Muscle layer of colon (tissue), 2 donors: ENCODE measurements around the gene ARHGAP22.

Experiments used
- H3K27ac ChIP-seq: one replicate; pipeline ENCODE4 v1.7.0; 2013; ENCODE audit warnings: low read depth, mild to moderate bottlenecking, low read length, moderate library complexity
- H3K27me3 ChIP-seq, 2 donors: one replicate each; pipeline ENCODE4 v1.7.0; 2013; ENCODE audit warnings: low read length in 2 of 2, mild to moderate bottlenecking in 2 of 2; ENCODE audit not compliant: insufficient read depth in 2 of 2, control insufficient read depth in 1 of 2
- H3K36me3 ChIP-seq: one replicate; pipeline ENCODE4 v1.7.0; 2013; ENCODE audit warnings: mild to moderate bottlenecking, low read length; ENCODE audit not compliant: insufficient read depth
- H3K4me1 ChIP-seq: one replicate; pipeline ENCODE4 v1.7.0; 2013; ENCODE audit warnings: mild to moderate bottlenecking, low read length; ENCODE audit not compliant: insufficient read depth
- H3K4me3 ChIP-seq, 2 donors: one replicate each; pipeline ENCODE4 v1.7.0; 2013; ENCODE audit warnings: low read length in 2 of 2, low read depth in 1 of 2, mild to moderate bottlenecking in 1 of 2, moderate library complexity in 1 of 2
- H3K9ac ChIP-seq: one replicate; pipeline ENCODE4 v1.7.0; 2013; ENCODE audit warnings: low read length
- H3K9me3 ChIP-seq: one replicate; pipeline ENCODE4 v1.7.0; 2013; ENCODE audit warnings: mild to moderate bottlenecking, low read length
- donor health status: abdominal sarcoma.
- donor health status: Adenocarcinoma of cecum.

ARHGAP22 gene

DNA sequence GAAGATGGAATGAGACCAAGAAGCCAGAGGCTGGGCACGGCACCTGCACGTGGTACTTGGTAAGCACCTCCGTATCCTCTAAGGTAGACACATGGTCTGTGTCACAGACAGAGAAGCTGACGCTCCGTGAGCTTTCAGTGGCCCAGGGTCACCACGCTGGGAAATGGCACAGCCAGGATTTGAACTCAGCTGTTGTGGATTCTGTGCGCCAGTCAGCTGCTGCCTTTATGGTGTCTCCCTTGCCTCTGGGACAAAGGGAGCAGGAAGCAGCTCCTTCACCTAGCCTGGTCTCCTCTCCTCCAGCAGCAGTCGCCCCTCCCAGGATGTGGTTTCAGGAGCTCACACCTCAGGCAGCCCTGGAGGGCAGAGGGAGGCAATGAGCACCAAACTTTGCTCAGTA is 110.8 kb downstream of the ARHGAP22 start:
- Histone ChIP-seq H3K27me3 (no peaks in the 10 kb centered on the region), H3K4me1 (peaks cover 6% of the 10 kb centered on the region), H3K27ac (no peak overlapping the region), H3K36me3 (no peaks in the 10 kb centered on the region), H3K4me3 (no peak overlapping the region), H3K9ac (no peak overlapping the region), H3K9me3 (no peaks in the 10 kb centered on the region)

DNA sequence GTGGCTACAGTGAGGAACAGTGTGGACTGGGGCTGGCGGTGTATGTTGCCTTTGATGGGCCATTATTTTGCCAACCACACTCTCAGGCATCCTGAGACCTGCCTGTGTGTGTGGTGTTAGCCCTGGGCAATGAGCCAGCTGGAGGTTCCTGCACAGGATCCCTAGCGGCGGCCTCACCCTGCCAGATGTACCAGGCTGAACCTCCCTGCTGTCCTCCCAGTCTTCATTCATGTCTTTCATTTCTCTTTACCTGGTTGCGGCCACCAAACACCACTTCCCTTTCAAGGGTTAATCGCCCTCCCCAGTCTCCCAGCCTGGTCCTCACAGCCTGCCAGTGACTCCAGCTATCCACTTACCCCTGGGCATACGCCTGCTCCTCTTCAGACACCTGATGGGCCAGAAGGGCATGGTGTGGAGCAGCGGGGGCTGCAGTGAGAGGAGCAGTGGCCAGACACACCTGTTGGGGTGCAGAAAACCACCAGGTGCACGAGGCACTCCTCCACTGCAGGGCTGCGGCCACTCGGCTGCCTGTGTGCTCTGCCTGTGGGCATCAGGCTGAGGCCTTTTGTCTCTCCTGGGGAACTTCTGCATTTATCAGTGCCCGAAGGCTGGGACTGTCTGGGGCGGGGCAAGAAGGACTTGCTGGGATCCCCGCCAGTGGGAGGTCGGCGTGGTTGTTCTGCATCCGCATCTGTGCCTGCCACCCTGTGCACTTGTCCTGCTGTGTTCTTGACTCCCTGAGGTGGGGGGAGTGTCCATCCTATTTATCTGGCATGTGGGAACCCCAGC is 111.6 kb downstream of the ARHGAP22 start:
- Histone ChIP-seq H3K9ac (no peak overlapping the region), H3K27me3 (no peaks in the 10 kb centered on the region), H3K4me1 (peaks cover 6% of the 10 kb centered on the region), H3K27ac (no peak overlapping the region), H3K36me3 (no peaks in the 10 kb centered on the region), H3K9me3 (no peaks in the 10 kb centered on the region), H3K4me3 (no peak overlapping the region)

DNA sequence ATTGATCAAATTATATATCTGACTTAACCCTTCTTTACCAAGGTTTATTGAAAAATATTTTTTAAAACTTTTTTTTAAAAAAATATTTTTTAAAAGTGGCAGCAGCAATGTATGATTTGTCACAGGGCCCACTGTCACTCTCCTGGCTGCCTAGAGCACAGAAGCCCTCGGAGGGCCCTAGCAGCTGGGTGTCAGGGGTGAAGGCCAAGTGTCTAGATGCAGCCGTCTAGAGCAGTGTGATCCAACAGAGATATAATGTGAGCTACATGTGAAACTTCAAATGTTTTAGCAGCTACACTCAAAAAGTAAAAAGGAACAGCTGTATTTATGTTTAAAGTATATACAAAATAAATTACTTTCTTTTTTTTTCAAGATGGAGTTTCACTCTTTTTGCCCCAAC is 112.7 kb downstream of the ARHGAP22 start:
- Histone ChIP-seq H3K9ac (no peak overlapping the region), H3K27me3 (no peaks in the 10 kb centered on the region), H3K4me1 (peaks cover 6% of the 10 kb centered on the region), H3K36me3 (no peaks in the 10 kb centered on the region), H3K4me3 (no peak overlapping the region), H3K27ac (no peak overlapping the region), H3K9me3 (no peaks in the 10 kb centered on the region)

DNA sequence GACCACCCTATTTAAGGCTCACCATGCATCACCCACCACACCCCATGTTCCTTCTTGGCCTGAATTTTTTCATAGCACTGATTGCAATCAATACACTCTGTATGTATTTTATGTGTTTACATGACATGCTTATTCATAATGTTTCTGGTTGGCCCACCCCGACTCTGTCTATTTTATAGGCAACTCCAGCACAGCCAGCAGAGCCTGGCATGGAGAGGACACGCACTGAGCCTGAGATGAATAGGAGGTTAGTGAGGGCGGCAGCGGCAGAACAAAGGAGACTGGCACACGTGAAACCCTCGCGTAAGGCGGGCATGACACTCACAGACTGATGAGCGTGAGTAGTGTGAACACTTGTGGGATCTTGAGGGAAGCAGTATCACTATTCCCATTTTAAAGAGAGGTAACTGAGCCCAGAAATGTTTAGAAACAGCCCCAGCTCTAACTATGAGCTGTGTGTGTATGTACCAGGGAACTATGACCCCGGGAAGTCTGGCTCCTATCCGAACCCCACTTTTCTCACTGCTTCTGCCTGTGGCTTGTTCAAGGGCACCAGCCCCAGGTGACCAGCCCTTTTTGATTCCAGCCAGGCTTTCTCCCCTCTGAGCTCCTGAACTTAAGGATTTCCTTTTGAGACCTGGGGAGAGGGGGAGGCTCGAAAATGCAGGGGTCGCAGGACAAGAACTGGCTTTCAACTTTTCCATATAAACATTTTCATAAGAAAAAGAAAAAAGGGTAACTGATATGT is 113.3 kb downstream of the ARHGAP22 start:
- Histone ChIP-seq H3K9ac (no peak overlapping the region), H3K4me1 (no peaks in the 10 kb centered on the region), H3K27ac (no peak overlapping the region), H3K9me3 (no peaks in the 10 kb centered on the region), H3K4me3 (no peak overlapping the region), H3K36me3 (no peaks in the 10 kb centered on the region), H3K27me3 (no peaks in the 10 kb centered on the region)

DNA sequence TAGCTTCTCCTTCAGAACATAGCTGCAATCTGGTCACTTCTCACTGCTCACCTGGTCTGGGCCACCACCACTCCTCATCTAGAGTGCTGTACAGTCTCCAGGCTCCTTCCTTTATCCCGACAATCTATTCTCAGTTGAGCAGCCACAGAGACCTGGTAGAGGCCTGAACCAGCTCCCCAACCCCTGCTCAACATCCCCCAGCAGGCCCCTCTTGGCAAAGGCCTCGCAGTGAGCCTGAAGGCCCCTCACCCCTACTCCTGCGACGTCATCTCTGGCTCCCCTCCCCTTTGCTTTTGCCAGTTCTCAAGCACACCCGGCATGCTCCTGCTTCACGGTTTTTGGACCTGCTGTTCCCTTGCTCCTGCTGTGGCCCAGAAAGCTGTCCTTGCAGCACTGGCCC is 113.9 kb downstream of the ARHGAP22 start:
- no peaks in the 10 kb centered on the region for H3K9me3 ChIP-seq
- H3K27ac ChIP-seq = no peak overlapping the region
- no peak overlapping the region for H3K4me3 ChIP-seq
- no peaks in the 10 kb centered on the region for H3K4me1 ChIP-seq
- no peak overlapping the region for H3K9ac ChIP-seq
- no peaks in the 10 kb centered on the region for H3K36me3 ChIP-seq
- H3K27me3 ChIP-seq = no peaks in the 10 kb centered on the region

DNA sequence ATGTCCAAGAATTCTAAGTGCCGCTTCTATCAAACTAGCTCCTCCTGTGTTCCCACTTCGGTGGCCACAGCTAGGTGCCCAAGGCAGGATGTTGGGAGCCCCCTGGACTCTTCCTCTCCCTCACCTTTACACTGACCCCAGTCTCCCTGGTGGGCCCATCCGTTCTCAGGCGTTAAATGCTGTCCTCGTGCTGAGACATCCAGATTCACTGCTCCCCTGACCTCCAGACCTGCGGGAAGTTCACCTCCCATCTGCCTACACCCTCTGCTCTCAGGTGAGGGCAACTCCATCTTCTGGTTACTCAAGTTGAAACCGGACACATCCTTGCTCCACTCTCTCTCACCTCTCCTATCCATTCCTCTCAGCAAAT is 114.3 kb downstream of the ARHGAP22 start:
- Histone ChIP-seq H3K9me3 (no peaks in the 10 kb centered on the region), H3K27me3 (no peaks in the 10 kb centered on the region), H3K9ac (no peak overlapping the region), H3K36me3 (no peaks in the 10 kb centered on the region), H3K4me3 (no peak overlapping the region), H3K27ac (no peak overlapping the region), H3K4me1 (no peaks in the 10 kb centered on the region)

DNA sequence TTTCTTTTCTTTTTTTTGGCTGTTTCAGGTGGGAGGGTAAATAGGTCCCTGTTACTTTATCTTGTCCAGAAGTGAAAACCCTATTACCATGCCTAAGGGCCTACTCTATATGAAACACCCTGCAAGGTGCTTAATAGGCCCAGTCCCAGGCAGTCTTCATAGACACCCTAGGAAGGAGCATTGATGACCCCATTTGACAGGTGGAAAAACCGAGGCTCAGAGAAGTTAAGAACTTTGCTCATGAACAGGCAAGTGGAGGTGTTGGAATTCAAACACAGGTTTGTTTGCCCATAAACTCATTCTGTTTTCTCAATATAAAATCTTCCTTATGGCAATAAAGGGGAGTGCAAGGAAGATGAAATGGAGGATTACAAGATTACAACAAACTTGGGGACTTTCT is 115.8 kb downstream of the ARHGAP22 start:
- H3K27me3 ChIP-seq = no peaks in the 10 kb centered on the region
- no peak overlapping the region for H3K4me3 ChIP-seq
- H3K36me3 ChIP-seq = no peaks in the 10 kb centered on the region
- H3K27ac ChIP-seq = no peak overlapping the region
- no peaks in the 10 kb centered on the region for H3K9me3 ChIP-seq
- H3K4me1 ChIP-seq = no peaks in the 10 kb centered on the region
- H3K9ac ChIP-seq = no peak overlapping the region

DNA sequence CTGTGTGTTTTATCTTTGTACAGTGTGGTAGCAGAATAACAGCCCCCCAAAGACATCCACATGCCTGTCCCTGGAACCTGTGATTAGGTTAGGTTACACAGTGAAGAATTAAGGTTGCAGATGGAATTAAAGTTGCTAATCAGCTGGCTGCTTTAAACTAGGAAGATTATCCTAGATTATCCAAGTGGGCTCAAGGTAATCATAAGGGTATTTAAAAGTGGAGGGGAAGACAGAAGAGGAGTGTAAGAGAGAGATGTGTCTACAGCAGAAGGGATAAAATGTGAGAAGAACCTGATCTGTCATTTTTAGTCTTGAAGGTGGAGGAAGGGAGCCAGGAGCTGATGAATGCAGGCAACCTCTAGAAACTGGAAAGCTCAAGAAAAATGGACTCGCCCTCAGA is 117.6 kb downstream of the ARHGAP22 start:
- no peaks in the 10 kb centered on the region for H3K9me3 ChIP-seq
- H3K27ac ChIP-seq = no peak overlapping the region
- H3K9ac ChIP-seq = no peak overlapping the region

DNA sequence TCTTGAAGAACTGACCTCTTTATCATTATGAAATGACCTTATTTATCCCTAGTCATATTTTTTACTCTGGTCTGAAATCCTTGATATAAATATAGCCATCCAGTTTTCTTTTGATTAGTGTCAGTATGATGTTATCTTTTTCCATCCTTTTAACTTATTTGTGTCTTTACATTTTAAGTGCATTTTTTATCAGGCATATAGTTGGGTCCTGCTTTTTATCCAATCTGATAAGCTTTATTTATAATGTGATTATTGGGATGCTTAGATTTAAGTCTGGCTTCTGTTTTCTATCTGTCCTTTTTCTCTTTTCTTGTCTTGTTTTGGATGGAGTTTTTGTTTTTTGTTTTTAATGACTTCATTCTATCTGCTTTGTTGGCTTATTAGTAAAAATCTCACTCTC is 119.2 kb downstream of the ARHGAP22 start:
- no peaks in the 10 kb centered on the region for H3K27me3 ChIP-seq
- no peak overlapping the region for H3K9ac ChIP-seq
- H3K4me3 ChIP-seq = no peak overlapping the region
- H3K27ac ChIP-seq = no peak overlapping the region
- H3K36me3 ChIP-seq = no peaks in the 10 kb centered on the region
- H3K9me3 ChIP-seq = no peaks in the 10 kb centered on the region
- no peaks in the 10 kb centered on the region for H3K4me1 ChIP-seq

More for the DNA sequence above, 117.6 kb downstream of the ARHGAP22 start:
- Histone ChIP-seq H3K4me3 (no peak overlapping the region), H3K4me1 (no peaks in the 10 kb centered on the region), H3K36me3 (no peaks in the 10 kb centered on the region), H3K27me3 (no peaks in the 10 kb centered on the region)

DNA sequence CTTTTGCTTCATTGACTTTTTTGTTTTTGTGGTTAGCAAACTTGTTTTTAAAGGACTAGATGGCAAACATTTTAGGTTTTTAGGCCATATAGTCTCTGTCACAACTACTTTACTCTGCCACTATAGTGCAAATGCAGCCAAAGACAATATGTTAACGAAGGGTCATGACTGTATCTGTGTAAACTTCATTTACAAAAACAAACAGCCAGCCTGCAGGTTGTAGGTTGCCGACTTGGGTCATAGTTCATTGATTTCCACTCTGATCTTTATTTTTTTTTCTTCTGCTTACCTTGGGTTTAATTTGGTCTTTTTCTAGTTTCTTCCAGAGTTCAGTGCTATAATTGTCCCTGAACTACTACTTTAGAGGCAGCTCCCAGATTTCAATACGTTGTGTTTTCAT is 120.0 kb downstream of the ARHGAP22 start:
- H3K27me3 ChIP-seq = no peaks in the 10 kb centered on the region
- H3K9ac ChIP-seq = no peak overlapping the region
- H3K9me3 ChIP-seq = no peaks in the 10 kb centered on the region
- no peak overlapping the region for H3K27ac ChIP-seq
- no peaks in the 10 kb centered on the region for H3K36me3 ChIP-seq
- no peak overlapping the region for H3K4me3 ChIP-seq
- no peaks in the 10 kb centered on the region for H3K4me1 ChIP-seq

DNA sequence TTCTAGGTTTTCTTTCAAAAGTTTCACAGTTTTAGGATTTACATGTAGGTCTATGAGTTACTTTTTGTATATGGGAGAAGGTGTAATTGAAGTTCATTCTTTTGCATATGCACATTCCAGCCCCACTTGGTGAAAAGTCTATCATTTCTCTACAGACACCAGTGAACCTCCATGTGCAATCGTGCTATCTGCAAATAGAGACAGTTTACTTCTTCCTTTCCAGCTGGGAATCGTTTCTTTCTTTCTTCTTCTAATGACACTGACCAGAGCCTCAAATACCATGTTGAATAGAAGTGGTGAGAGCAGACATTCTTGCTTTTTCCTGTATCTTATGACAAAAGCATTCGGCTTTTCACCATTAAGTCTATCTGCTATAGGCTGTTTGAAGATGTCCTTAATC is 122.7 kb downstream of the ARHGAP22 start:
- no peaks in the 10 kb centered on the region for H3K4me1 ChIP-seq
- H3K4me3 ChIP-seq = no peak overlapping the region
- H3K36me3 ChIP-seq = no peaks in the 10 kb centered on the region
- H3K27me3 ChIP-seq = no peaks in the 10 kb centered on the region
- no peaks in the 10 kb centered on the region for H3K9me3 ChIP-seq
- H3K9ac ChIP-seq = no peak overlapping the region
- H3K27ac ChIP-seq = no peak overlapping the region

DNA sequence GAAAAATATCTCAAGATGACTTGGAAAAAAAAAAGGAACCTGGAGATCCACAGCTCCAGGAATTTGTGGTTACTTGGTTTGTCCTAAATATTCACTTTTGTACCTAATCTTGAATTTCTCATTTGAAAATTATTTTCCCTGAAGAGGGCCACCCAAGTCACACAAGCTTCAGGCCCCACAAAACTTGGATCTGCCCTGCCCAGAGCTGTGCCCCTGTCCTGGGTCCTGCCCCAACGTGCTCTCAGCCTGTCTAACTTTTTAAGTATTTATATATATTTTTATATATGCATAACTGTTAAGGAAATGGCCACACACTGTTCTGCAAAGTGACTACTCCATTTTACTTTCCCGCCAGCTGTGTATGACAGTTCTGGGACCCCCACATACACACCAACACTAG is 123.5 kb downstream of the ARHGAP22 start:
- H3K27ac ChIP-seq = no peak overlapping the region
- H3K27me3 ChIP-seq = no peaks in the 10 kb centered on the region
- H3K4me3 ChIP-seq = no peak overlapping the region
- H3K9me3 ChIP-seq = no peaks in the 10 kb centered on the region
- no peaks in the 10 kb centered on the region for H3K36me3 ChIP-seq
- H3K4me1 ChIP-seq = no peaks in the 10 kb centered on the region
- H3K9ac ChIP-seq = no peak overlapping the region
